Endothelial cell of umbilical vein (primary cell): ENCODE results near the gene OSBPL6. TPM values are rescaled to one million over a fixed set of nuclear protein-coding genes. Genes with fewer than 3 reads are reported as not detected.

Experiments
- BruUV-seq: library from RNA; stranded (reverse); fragments of 400-500 nt; replicated peaks from 2 replicates; lab custom pipeline; 2021; lab: Mats Ljungman, UMichigan
- CTCF ChIA-PET: fragments of 300-600, 350-600 bp; sonication (Branson Sonifier 250); formaldehyde crosslinking; loops from one replicate; lab custom pipeline; 2021; ENCODE audit warnings: antibody characterized with exemption, inconsistent platforms; lab: Charles Lee
- POLR2A ChIA-PET: fragments of 300-600, 350-600 bp; sonication (Branson Sonifier 250); formaldehyde crosslinking; loops from one replicate; lab custom pipeline; 2021; ENCODE audit warnings: antibody characterized with exemption, inconsistent platforms; lab: Charles Lee
- DNase-seq: peaks from one replicate; pipeline ENCODE4 v3.0.0-alpha.2; 2011; ENCODE audit warnings: low read depth, low spot score
- FAIRE-seq: peaks from 2 replicates; lab custom pipeline; 2011; peaks lifted over from hg19 to GRCh38; lab: Jason Lieb, UNC
- H2AFZ ChIP-seq: 2 replicates; pipeline ENCODE4 v1.6.0; 2012; ENCODE audit warnings: low read depth, low read length, control low read depth, inconsistent platforms
- H3K27ac ChIP-seq: 2 replicates; pipeline ENCODE4 v1.5.1; 2011; ENCODE audit warnings: low read depth, mild to moderate bottlenecking, control low read depth, low read length, moderate library complexity; ENCODE audit not compliant: insufficient read depth
- H3K27me3 ChIP-seq, 2 experiments: 2 replicates each; pipeline versions ENCODE4 v1.6.0 to v1.6.1; 2011; ENCODE audit warnings: low read length in 2 of 2, mixed read lengths in 1 of 2; ENCODE audit not compliant: control insufficient read depth in 2 of 2, insufficient read depth in 2 of 2
- H3K36me3 ChIP-seq, 2 experiments: 2 replicates in 1 of 2; 3 replicates in 1 of 2; pipeline ENCODE4 v1.5.1; 2011; ENCODE audit warnings: low read length in 2 of 2, mild to moderate bottlenecking in 1 of 2, moderate library complexity in 1 of 2; ENCODE audit not compliant: control insufficient read depth in 2 of 2, insufficient read depth in 2 of 2; ENCODE audit errors: extremely low read depth in 1 of 2
- H3K4me1 ChIP-seq: 3 replicates; pipeline ENCODE4 v1.5.1; 2011; ENCODE audit warnings: mild to moderate bottlenecking, low read length; ENCODE audit not compliant: control insufficient read depth, insufficient read depth; ENCODE audit errors: extremely low read depth
- H3K4me2 ChIP-seq: 2 replicates; pipeline ENCODE4 v1.6.1; 2011; ENCODE audit warnings: low read length, control low read depth, mixed read lengths; ENCODE audit not compliant: insufficient read depth
- H3K4me3 ChIP-seq, 3 experiments: fragments of 200-600 bp in 1 of 3; sonication (generic), shearing (Covaris generic) in 1 of 3; replicated peaks in 1 of 3; 2 replicates each; pipeline ENCODE4 v1.5.1; 2011 to 2016; ENCODE audit warnings: control low read depth in 3 of 3, low read length in 3 of 3, mild to moderate bottlenecking in 2 of 3, inconsistent platforms in 1 of 3, low read depth in 1 of 3, moderate library complexity in 1 of 3; ENCODE audit not compliant: insufficient read depth in 1 of 3
- H3K79me2 ChIP-seq: 2 replicates; pipeline ENCODE4 v1.6.0; 2012; ENCODE audit warnings: low read length, inconsistent platforms; ENCODE audit not compliant: control insufficient read depth, insufficient read depth
- H3K9ac ChIP-seq: replicated peaks from 2 replicates; pipeline ENCODE3; 2011; ENCODE audit warnings: low read length, control low read depth; ENCODE audit not compliant: insufficient read depth; ENCODE audit errors: extremely low read depth
- H3K9me1 ChIP-seq: replicated peaks from 3 replicates; pipeline ENCODE4 v1.6.0; 2011; ENCODE audit warnings: mild to moderate bottlenecking, low read length; ENCODE audit not compliant: control insufficient read depth, insufficient read depth; ENCODE audit errors: extremely low read depth
- H3K9me3 ChIP-seq: replicated peaks from 2 replicates; pipeline ENCODE4 v1.5.1; 2012; ENCODE audit warnings: low read length, inconsistent platforms; ENCODE audit not compliant: control insufficient read depth, insufficient read depth
- H4K20me1 ChIP-seq: replicated peaks from 2 replicates; pipeline ENCODE3; 2011; ENCODE audit warnings: mild to moderate bottlenecking, low read length; ENCODE audit not compliant: control insufficient read depth, insufficient read depth; ENCODE audit errors: extremely low read depth
- EZH2 ChIP-seq: IDR thresholded peaks from 2 replicates; pipeline ENCODE4 v1.6.1; 2012; ENCODE audit warnings: borderline replicate concordance, low read depth, mild to moderate bottlenecking, moderate library complexity, low read length, inconsistent platforms; ENCODE audit not compliant: severe bottlenecking
- FOS ChIP-seq: IDR thresholded peaks from 2 replicates; pipeline ENCODE4 v1.6.1; 2011; ENCODE audit warnings: mild to moderate bottlenecking, low read length, moderate library complexity, borderline replicate concordance; ENCODE audit not compliant: insufficient read depth
- GATA2 ChIP-seq: IDR thresholded peaks from 2 replicates; pipeline ENCODE4 v1.7.0; 2011; ENCODE audit warnings: low read depth, mild to moderate bottlenecking, moderate library complexity, mixed read lengths, low read length; ENCODE audit not compliant: insufficient read length, insufficient read depth
- JUN ChIP-seq: IDR thresholded peaks from 2 replicates; pipeline ENCODE4 v1.6.1; 2011; ENCODE audit warnings: borderline replicate concordance, low read depth; ENCODE audit not compliant: insufficient read length, insufficient read depth
- MAX ChIP-seq: IDR thresholded peaks from 2 replicates; pipeline ENCODE4 v1.6.1; 2011; ENCODE audit not compliant: insufficient read depth, insufficient read length
- MYC ChIP-seq: IDR thresholded peaks from one replicate; pipeline ENCODE4 v1.6.1; 2011; ENCODE audit warnings: mild to moderate bottlenecking, low read depth, low read length
- POLR2A ChIP-seq: IDR thresholded peaks from 2 replicates; pipeline ENCODE4 v1.6.1; 2012; ENCODE audit warnings: low read depth, mild to moderate bottlenecking, control low read depth, low read length
- POLR2AphosphoS5 ChIP-seq: IDR thresholded peaks from 2 replicates; pipeline ENCODE4 v1.6.1; 2012; ENCODE audit warnings: low read depth, mild to moderate bottlenecking, control low read depth, low read length, moderate library complexity; ENCODE audit not compliant: insufficient read depth
- dilution Hi-C: fragments of 300-500 bp; cut with MboI; formaldehyde crosslinking; loops from one replicate; pipeline ENCODE4 v1.15.0; 2019; ENCODE audit warnings: low sequenced_read_pairs; ENCODE audit not compliant: extremely low pct_ligation_motif_present
- intact Hi-C: fragments of 100-400 bp; cut with micrococcal nuclease; formaldehyde crosslinking; loops from one replicate; pipeline ENCODE4 v1.10.0; 2022
- polyA plus RNA-seq, 4 experiments: library from polyadenylated mRNA; depleted of rRNA in 3 of 4; stranded (reverse) in 3 of 4; unstranded in 1 of 4; fragments of >200 nt; gene quantifications; 2 replicates each; pipeline versions ENCODE4 v1.2.1 to v1.2.3, GENCODE V29; 2011 to 2012; ENCODE audit warnings: missing spikeins in 1 of 4
- total RNA-seq: library from RNA; stranded (reverse); gene quantifications from 2 replicates; pipeline ENCODE4 v1.2.3, GENCODE V29; 2021
- TF ChIP-seq, protein P1 (sequence below), 2 donors: IDR thresholded peaks; 1 replicate in 1 of 2; 2 replicates in 1 of 2; pipeline ENCODE4 v1.5.1; 2011; ENCODE audit warnings: low read length in 2 of 2, mild to moderate bottlenecking in 2 of 2, moderate library complexity in 2 of 2, control low read depth in 1 of 2, inconsistent platforms in 1 of 2, low read depth in 1 of 2; ENCODE audit not compliant: insufficient read depth in 1 of 2; ENCODE audit errors: extremely low read depth in 1 of 2

Gene OSBPL6
- total and polyA plus RNA-seq, 2 donors (not counting 3 experiments of a cell fraction or from before 2014, with no cell fraction given): 1.5 to 2.3 TPM

DNA sequence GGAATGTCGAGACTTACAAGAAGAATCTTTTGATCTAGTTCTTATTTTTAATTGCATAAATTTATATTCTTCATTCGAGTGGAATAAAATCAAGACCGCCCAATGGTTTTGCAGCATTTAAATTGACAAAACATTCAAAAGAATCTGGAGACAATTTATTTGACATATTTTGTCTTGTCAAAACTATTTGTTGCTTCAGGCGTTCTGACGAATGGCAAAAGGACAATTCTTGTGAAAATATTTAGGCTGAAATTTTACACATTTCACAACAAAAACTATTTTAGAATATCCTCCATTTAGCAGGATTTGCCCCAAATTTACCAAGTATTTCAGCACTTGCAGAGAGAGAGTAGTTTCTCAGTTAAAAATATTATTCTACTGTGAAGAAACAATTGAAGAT, 214.9 kb downstream of the OSBPL6 start:
- CTCF ChIA-PET: no interaction called here
- no peak for FAIRE-seq
- no TSS peak for BruUV-seq

More for the DNA sequence above, 214.9 kb downstream of the OSBPL6 start:
- Histone ChIP-seq H3K9me1 (no peaks in the 10 kb centered on the region), H3K79me2 (no peaks in the 10 kb centered on the region), H3K27me3 (no peaks in the 10 kb centered on the region), H3K4me1 (peaks cover 4% of the 10 kb centered on the region), H2AFZ (no peak overlapping the region), H3K27ac (no peak overlapping the region), H3K4me3 (no peak overlapping the region), H3K9me3 (no peaks in the 10 kb centered on the region), H4K20me1 (no peaks in the 10 kb centered on the region), H3K36me3 (no peaks in the 10 kb centered on the region), H3K4me2 (no peak overlapping the region), H3K9ac (no peak overlapping the region)
- TF ChIP-seq, protein P1, sequence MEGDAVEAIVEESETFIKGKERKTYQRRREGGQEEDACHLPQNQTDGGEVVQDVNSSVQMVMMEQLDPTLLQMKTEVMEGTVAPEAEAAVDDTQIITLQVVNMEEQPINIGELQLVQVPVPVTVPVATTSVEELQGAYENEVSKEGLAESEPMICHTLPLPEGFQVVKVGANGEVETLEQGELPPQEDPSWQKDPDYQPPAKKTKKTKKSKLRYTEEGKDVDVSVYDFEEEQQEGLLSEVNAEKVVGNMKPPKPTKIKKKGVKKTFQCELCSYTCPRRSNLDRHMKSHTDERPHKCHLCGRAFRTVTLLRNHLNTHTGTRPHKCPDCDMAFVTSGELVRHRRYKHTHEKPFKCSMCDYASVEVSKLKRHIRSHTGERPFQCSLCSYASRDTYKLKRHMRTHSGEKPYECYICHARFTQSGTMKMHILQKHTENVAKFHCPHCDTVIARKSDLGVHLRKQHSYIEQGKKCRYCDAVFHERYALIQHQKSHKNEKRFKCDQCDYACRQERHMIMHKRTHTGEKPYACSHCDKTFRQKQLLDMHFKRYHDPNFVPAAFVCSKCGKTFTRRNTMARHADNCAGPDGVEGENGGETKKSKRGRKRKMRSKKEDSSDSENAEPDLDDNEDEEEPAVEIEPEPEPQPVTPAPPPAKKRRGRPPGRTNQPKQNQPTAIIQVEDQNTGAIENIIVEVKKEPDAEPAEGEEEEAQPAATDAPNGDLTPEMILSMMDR (IDR thresholded peaks at IDR 0.05; ENCODE audit: extremely low read depth in 1 of 2, insufficient read depth in 1 of 2, low read depth in 1 of 2, low read length in 2 of 2): no peak
- TF ChIP-seq POLR2AphosphoS5: no peak
- TF ChIP-seq EZH2: no peak
- no peak for TF ChIP-seq GATA2
- no peak for TF ChIP-seq FOS
- TF ChIP-seq MYC: no peak
- no peak for TF ChIP-seq JUN
- no peak for TF ChIP-seq MAX
- TF ChIP-seq POLR2A: no peak
- intact Hi-C loops: no loop called here
- POLR2A ChIA-PET: no interaction called here
- DNase-seq: no peak
- dilution Hi-C loops: no loop called here
